Activated naive CD8-positive, alpha-beta T cell treated with anti-CD3 and anti-CD28 coated beads, Interleukin-2, amount 50 U/mL, for 24 hours (primary cell): Measurements from ENCODE around the gene CABP7.
"Not testable (repeated sequence)": the region's sequence is repeated elsewhere in the genome, so short reads cannot be mapped to it uniquely, and the experiment has no call there.

Experiments
- ATAC-seq: fragments of 150-1000 bp; cut with Tn5 transposase; one replicate; pipeline ENCODE4 v1.10.0; 2021
- DNase-seq: peaks from one replicate; pipeline ENCODE4 v3.0.0; 2021
- H3K27ac Mint-ChIP-seq: one replicate; pipeline ENCODE4 v1.8.0; 2021; ENCODE audit warnings: mild to moderate bottlenecking, mixed read lengths
- H3K27me3 Mint-ChIP-seq: one replicate; pipeline ENCODE4 v1.8.0; 2021; ENCODE audit warnings: mixed read lengths
- H3K36me3 Mint-ChIP-seq: one replicate; pipeline ENCODE4 v1.8.0; 2021; ENCODE audit warnings: low read depth, mixed read lengths
- H3K4me1 Mint-ChIP-seq: one replicate; pipeline ENCODE4 v1.8.0; 2021; ENCODE audit warnings: mixed read lengths
- H3K4me3 Mint-ChIP-seq: one replicate; pipeline ENCODE4 v1.8.0; 2021; ENCODE audit warnings: mild to moderate bottlenecking, moderate library complexity, mixed read lengths
- H3K9me3 Mint-ChIP-seq: one replicate; pipeline ENCODE4 v1.8.0; 2021; ENCODE audit warnings: mixed read lengths

The CABP7 gene

GRCh38 chr22:29739346-29739875, 19.6 kb downstream of the CABP7 start:
- H3K27ac Mint-ChIP-seq = no peak overlapping the region
- no peak overlapping the region for H3K4me3 Mint-ChIP-seq
- H3K4me1 Mint-ChIP-seq = no peaks in the 10 kb centered on the region
- DNase-seq (no peak), ATAC-seq (no peak)
- no peaks in the 10 kb centered on the region for H3K27me3 Mint-ChIP-seq
- H3K9me3 Mint-ChIP-seq = no peaks in the 10 kb centered on the region
- H3K36me3 Mint-ChIP-seq = peaks cover 2% of the 10 kb centered on the region

GRCh38 chr22:29740216-29740615, 20.4 kb downstream of the CABP7 start:
- H3K9me3 Mint-ChIP-seq = no peaks in the 10 kb centered on the region
- H3K36me3 Mint-ChIP-seq = peaks cover 4% of the 10 kb centered on the region
- no peaks in the 10 kb centered on the region for H3K4me1 Mint-ChIP-seq
- no peaks in the 10 kb centered on the region for H3K27me3 Mint-ChIP-seq
- no peak for ATAC-seq
- DNase-seq = no peak
- no peak overlapping the region for H3K27ac Mint-ChIP-seq
- H3K4me3 Mint-ChIP-seq = no peak overlapping the region

GRCh38 chr22:29741926-29742325, 22.1 kb downstream of the CABP7 start:
- Mint-ChIP-seq H3K27me3 (no peaks in the 10 kb centered on the region), H3K4me3 (no peak overlapping the region), H3K36me3 (peaks cover 4% of the 10 kb centered on the region), H3K4me1 (no peaks in the 10 kb centered on the region), H3K27ac (no peak overlapping the region), H3K9me3 (no peaks in the 10 kb centered on the region)
- DNase-seq = no peak
- no peak for ATAC-seq

- peaks cover 2% of the 10 kb centered on the region for H3K36me3 Mint-ChIP-seq
- H3K4me1 Mint-ChIP-seq = no peaks in the 10 kb centered on the region
- ATAC-seq (no peak), DNase-seq (no peak)
- no peak overlapping the region for H3K4me3 Mint-ChIP-seq
- H3K27me3 Mint-ChIP-seq = no peaks in the 10 kb centered on the region
- H3K9me3 Mint-ChIP-seq = no peaks in the 10 kb centered on the region
- no peak overlapping the region for H3K27ac Mint-ChIP-seq
These were observed 22.5 kb downstream of the CABP7 start for GRCh38 chr22:29742326-29742725.

GRCh38 chr22:29744902-29745301, 25.1 kb downstream of the CABP7 start:
- Mint-ChIP-seq H3K4me3 (no peak overlapping the region), H3K27me3 (no peaks in the 10 kb centered on the region), H3K27ac (no peak overlapping the region), H3K36me3 (peaks cover 5% of the 10 kb centered on the region), H3K9me3 (no peaks in the 10 kb centered on the region), H3K4me1 (no peaks in the 10 kb centered on the region)
- DNase-seq (no peak), ATAC-seq (no peak)

- peaks cover 6% of the 10 kb centered on the region for H3K36me3 Mint-ChIP-seq
- H3K4me1 Mint-ChIP-seq = peaks cover 7% of the 10 kb centered on the region
- H3K9me3 Mint-ChIP-seq = no peaks in the 10 kb centered on the region
- no peak for DNase-seq
- ATAC-seq = no peak
- no peaks in the 10 kb centered on the region for H3K27me3 Mint-ChIP-seq
- no peak overlapping the region for H3K4me3 Mint-ChIP-seq
- H3K27ac Mint-ChIP-seq = no peak overlapping the region
These were observed 28.0 kb downstream of the CABP7 start for GRCh38 chr22:29747832-29748231.

GRCh38 chr22:29748248-29748893, 28.6 kb downstream of the CABP7 start:
- DNase-seq (no peak), ATAC-seq (no peak)
- H3K27ac Mint-ChIP-seq = no peak overlapping the region
- H3K27me3 Mint-ChIP-seq = no peaks in the 10 kb centered on the region
- H3K9me3 Mint-ChIP-seq = no peaks in the 10 kb centered on the region
- no peak overlapping the region for H3K4me3 Mint-ChIP-seq
- peaks cover 6% of the 10 kb centered on the region for H3K36me3 Mint-ChIP-seq
- peaks cover 7% of the 10 kb centered on the region for H3K4me1 Mint-ChIP-seq

GRCh38 chr22:29750029-29750428, 30.2 kb downstream of the CABP7 start:
- Mint-ChIP-seq H3K27me3 (no peaks in the 10 kb centered on the region), H3K27ac (no peak overlapping the region), H3K4me1 (peaks cover 7% of the 10 kb centered on the region), H3K9me3 (no peaks in the 10 kb centered on the region), H3K4me3 (no peak overlapping the region), H3K36me3 (peaks cover 4% of the 10 kb centered on the region)
- ATAC-seq = no peak
- no peak for DNase-seq

- no peaks in the 10 kb centered on the region for H3K27me3 Mint-ChIP-seq
- peaks cover 4% of the 10 kb centered on the region for H3K36me3 Mint-ChIP-seq
- H3K4me3 Mint-ChIP-seq = no peak overlapping the region
- DNase-seq (no peak), ATAC-seq (no peak)
- H3K27ac Mint-ChIP-seq = peak overlapping the region; percentile 31
- peaks cover 7% of the 10 kb centered on the region for H3K4me1 Mint-ChIP-seq
- no peaks in the 10 kb centered on the region for H3K9me3 Mint-ChIP-seq
These were observed 31.0 kb downstream of the CABP7 start for GRCh38 chr22:29750559-29751538.

- no peaks in the 10 kb centered on the region for H3K9me3 Mint-ChIP-seq
- DNase-seq (no peak), ATAC-seq (no peak)
- H3K27me3 Mint-ChIP-seq = no peaks in the 10 kb centered on the region
- H3K27ac Mint-ChIP-seq = no peak overlapping the region
- H3K4me1 Mint-ChIP-seq = peaks cover 7% of the 10 kb centered on the region
- H3K4me3 Mint-ChIP-seq = no peak overlapping the region
- H3K36me3 Mint-ChIP-seq = peaks cover 4% of the 10 kb centered on the region
These were observed 31.9 kb downstream of the CABP7 start for GRCh38 chr22:29751669-29752068.

- DNase-seq (no peak), ATAC-seq (no peak)
- H3K27me3 Mint-ChIP-seq = no peaks in the 10 kb centered on the region
- no peaks in the 10 kb centered on the region for H3K9me3 Mint-ChIP-seq
- H3K36me3 Mint-ChIP-seq = peaks cover 2% of the 10 kb centered on the region
- no peak overlapping the region for H3K27ac Mint-ChIP-seq
- peaks cover 7% of the 10 kb centered on the region for H3K4me1 Mint-ChIP-seq
- H3K4me3 Mint-ChIP-seq = no peak overlapping the region
These were observed 34.2 kb downstream of the CABP7 start for GRCh38 chr22:29753808-29754657.

- not testable (repeated sequence) for H3K36me3 Mint-ChIP-seq, H3K27ac Mint-ChIP-seq, H3K4me3 Mint-ChIP-seq, H3K4me1 Mint-ChIP-seq, H3K27me3 Mint-ChIP-seq, ATAC-seq, H3K9me3 Mint-ChIP-seq, DNase-seq
These were observed 35.0 kb downstream of the CABP7 start for GRCh38 chr22:29754658-29755395.

- ATAC-seq = no peak
- H3K27me3 Mint-ChIP-seq = no peaks in the 10 kb centered on the region
- peaks cover 2% of the 10 kb centered on the region for H3K36me3 Mint-ChIP-seq
- H3K9me3 Mint-ChIP-seq = no peaks in the 10 kb centered on the region
- no peak overlapping the region for H3K27ac Mint-ChIP-seq
- peaks cover 4% of the 10 kb centered on the region for H3K4me1 Mint-ChIP-seq
- H3K4me3 Mint-ChIP-seq = no peak overlapping the region
- DNase-seq = no peak
These were observed 36.1 kb downstream of the CABP7 start for GRCh38 chr22:29755889-29756288.

GRCh38 chr22:29756341-29756740, 36.5 kb downstream of the CABP7 start:
- Mint-ChIP-seq H3K27ac (no peak overlapping the region), H3K27me3 (no peaks in the 10 kb centered on the region), H3K4me3 (no peak overlapping the region), H3K36me3 (no peaks in the 10 kb centered on the region), H3K4me1 (no peaks in the 10 kb centered on the region), H3K9me3 (no peaks in the 10 kb centered on the region)
- DNase-seq = no peak
- no peak for ATAC-seq
